Measurements from ENCODE around the gene GASK1A.

GASK1A gene

DNA sequence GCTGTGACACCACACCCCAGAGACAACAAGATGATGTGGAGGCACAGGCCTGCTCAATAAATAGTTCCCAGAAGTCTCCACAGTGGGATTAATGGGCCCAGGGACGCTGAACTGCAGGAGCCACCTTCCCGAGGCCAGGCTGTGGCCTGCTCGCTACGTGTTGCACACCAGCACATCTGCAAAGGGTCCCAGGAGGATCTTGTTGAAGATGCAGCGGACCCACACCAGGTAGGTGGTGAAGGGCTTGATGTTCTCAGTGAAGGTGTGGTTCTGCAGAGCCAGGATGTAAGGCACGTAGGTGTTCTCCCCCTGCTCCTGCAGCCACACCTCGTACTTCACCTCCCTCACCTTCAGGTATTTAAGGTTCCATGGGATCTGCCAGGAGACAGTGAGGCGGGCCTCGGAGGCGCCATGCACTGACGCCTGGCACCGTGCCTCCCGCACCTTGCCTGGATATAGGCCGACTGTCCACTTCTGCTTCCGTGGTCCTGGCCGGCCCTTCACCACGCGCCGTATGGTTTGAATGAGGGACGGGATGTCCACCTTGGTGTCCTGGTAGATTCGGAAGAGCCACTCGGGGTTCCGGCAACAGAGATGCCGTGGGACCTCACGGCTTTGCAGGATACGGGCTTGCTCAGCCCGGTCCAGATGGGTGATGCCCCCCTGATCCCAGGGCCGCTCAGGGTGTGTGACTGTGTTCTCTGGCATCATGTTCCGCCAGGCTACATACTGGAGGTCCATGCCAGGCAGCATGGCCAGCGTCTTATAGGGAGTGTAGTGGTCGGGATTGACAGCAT is 100.6 kb downstream of the GASK1A start:
- TF ChIP-seq, protein P1, sequence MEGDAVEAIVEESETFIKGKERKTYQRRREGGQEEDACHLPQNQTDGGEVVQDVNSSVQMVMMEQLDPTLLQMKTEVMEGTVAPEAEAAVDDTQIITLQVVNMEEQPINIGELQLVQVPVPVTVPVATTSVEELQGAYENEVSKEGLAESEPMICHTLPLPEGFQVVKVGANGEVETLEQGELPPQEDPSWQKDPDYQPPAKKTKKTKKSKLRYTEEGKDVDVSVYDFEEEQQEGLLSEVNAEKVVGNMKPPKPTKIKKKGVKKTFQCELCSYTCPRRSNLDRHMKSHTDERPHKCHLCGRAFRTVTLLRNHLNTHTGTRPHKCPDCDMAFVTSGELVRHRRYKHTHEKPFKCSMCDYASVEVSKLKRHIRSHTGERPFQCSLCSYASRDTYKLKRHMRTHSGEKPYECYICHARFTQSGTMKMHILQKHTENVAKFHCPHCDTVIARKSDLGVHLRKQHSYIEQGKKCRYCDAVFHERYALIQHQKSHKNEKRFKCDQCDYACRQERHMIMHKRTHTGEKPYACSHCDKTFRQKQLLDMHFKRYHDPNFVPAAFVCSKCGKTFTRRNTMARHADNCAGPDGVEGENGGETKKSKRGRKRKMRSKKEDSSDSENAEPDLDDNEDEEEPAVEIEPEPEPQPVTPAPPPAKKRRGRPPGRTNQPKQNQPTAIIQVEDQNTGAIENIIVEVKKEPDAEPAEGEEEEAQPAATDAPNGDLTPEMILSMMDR (IDR thresholded peaks at IDR 0.05) = no peak

DNA sequence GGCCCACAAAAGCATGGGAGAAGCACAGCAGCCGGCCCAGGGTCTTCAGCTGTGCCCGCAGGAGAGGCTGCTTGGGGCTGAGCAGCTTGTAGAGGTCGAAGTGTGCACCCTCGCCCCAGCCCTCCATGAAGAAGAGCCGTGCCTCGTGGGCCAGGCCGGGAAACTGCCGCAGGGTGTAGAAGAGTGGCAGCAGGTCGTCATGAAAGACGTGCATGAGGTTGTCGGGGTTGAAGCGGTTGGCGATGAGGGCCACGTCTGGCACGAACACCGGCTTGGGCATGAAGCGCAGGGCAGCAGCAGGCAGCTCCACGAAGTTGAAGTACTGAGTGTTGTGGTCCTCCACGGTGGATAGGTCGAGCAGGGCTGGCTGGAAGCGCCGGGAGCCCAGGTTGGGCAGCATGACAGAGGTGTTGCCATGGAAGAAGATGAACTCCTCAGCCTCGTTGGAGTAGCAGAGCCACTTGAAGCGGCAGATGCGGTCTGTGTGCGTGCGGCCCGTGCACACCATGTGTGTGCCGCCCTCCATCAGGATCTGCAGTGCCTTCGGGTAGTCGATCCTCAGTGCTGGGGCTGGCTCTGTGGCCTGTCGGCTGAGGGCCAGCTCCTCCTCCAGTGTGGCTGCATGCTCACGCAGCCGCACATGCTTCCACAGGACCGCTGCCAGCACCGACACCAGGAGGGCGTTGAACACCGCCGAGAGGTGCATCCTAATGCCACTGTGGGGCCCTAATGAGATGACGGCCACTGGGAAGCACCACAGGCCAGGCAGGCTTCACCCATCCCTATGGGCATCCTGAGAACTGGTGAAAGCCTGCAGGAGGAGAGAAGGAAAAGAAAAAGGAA is 101.8 kb downstream of the GASK1A start:
- TF ChIP-seq, protein P1 (IDR thresholded peaks at IDR 0.05) = no peak

DNA sequence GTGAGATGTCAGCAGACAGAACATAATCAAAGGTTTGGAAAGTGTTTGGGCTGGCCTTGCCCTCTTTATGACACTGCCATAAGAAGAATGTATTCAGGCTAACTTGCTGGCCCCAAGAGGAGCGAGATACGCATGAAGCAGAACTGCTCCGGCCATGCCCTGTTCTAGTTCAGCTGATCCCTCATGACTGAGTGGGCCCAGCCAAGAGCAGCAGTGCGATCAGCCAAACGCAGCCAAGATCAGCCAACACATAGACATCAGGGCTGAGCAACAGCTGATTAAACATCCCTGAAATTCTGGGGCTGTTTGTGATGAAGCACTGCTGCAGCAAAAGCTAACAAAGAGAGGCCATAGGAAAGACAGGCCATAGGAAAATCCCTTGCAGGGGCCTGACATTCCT is 102.7 kb downstream of the GASK1A start:
- TF ChIP-seq, protein P1 (IDR thresholded peaks at IDR 0.05) = no peak

DNA sequence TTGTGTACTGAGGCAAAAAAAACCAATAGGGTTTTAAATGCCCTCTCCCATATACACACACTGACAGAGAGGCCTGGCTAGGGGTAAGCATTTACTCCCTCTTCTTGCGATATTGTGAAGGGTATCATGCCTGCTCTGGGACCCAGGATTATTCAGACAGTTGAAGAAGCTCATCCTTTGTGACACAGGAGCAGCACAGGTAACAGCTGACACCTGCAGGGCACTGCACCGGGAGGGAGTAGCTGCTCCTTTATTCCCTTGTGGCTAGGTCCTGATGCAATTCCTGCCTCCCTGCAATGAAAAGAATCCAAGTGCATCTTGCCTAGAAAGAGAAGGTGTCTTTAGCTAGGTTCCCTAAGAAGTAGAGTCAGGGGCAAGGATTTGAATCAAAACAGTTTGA is 103.3 kb downstream of the GASK1A start:
- TF ChIP-seq, protein P1 (IDR thresholded peaks at IDR 0.05) = no peak

DNA sequence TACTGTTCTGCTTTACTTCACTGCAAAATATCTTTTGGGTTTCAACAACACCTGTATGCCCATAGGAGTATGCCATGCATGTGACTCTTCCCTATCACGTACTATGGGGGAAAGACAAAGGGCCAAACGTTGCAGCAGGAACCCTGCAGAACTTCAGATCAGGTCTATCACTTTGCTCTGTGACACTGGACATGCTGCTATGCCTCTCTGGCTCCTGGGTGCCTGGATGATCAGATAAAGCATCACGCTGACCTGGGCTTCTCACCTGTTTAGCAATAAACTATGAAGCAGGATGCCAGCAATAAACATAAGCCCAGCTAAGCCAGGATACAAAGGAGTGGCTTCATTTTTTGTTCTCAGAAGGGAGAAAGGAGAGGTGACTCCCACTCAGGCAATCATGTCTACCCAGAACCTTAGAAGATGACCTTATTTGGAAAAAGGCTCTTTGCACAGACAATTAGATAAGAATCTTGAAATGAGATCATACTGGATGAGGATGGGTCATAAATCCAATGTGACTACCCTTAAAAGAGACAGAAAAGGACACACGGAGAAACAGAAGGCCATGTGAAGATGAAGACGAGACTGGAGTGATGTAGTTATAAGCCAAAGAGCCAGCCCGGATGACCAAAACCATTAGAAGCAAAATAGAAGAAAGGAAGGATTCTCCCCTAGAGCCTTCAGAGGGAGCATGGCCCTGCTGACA is 107.5 kb downstream of the GASK1A start:
- TF ChIP-seq, protein P1 (IDR thresholded peaks at IDR 0.05) = no peak

DNA sequence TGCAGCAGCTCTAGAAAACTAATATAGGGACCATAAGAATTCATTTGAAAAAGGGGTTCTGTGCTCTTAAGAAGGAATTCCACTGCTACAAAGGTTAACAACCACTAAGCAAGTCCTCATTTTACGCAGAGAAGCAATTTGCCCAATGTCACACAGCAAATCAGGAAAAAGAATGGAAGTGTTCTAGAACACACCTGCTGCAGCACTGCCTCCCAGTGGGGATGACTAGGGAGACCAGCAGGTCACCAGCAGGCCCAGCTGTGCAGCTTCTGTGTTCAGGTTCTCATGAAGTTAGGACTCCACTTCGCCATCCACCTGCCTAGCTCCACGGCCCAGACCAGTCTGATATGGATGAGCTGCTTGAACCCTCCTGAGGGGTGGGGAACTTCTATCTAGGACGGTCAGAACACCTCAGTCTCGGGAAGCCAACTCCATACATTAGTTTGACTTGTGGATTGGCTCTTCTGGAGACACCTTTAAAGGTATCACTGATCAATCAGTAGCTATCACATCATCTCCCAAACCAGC is 108.2 kb downstream of the GASK1A start:
- TF ChIP-seq, protein P1 (IDR thresholded peaks at IDR 0.05) = no peak

DNA sequence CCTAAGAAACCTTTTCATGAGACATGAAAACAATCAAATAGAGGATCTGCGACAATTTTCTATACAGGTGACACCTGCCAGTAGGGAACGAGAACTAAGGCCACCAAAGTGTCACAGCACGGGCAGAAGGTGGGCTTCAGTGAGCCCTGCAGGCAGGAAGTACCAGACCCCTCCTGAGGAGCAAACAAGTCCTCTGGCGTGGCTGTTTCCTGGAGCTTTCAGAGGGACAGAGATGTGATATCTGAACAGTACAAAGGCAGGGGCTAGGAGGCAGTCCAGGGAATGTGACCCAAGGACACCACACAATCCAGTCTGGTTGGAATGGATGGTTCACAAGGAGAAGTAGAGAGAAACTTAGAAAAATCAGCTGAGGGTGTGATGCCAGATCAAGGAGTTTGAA is 110.0 kb downstream of the GASK1A start:
- TF ChIP-seq, protein P1 (IDR thresholded peaks at IDR 0.05) = no peak
